ENCODE results near the gene RTN4.
"Not testable (repeated sequence)": the region's sequence is repeated elsewhere in the genome, so short reads cannot be mapped to it uniquely, and the experiment has no call there.

The RTN4 gene

DNA sequence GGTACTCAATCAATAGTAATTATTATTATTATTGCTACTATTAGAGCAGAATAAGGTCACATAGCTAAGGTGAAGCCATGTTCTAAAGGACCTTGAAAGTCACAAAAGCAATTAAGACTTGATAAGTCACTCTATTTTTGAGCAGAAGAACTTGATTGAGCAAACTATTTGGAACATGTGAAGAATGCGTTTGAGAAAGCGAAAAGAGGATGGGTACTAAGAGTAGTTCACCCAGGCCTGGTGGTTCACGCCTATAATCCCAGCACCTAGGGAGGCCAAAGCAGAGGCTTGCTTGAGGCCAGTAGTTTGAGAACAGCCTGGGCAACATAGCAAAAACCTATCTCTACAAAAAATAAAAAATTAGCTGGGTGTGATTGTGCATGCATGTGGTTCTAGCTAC is 7.2 kb upstream of the RTN4 start:
- TF ChIP-seq, protein P1, sequence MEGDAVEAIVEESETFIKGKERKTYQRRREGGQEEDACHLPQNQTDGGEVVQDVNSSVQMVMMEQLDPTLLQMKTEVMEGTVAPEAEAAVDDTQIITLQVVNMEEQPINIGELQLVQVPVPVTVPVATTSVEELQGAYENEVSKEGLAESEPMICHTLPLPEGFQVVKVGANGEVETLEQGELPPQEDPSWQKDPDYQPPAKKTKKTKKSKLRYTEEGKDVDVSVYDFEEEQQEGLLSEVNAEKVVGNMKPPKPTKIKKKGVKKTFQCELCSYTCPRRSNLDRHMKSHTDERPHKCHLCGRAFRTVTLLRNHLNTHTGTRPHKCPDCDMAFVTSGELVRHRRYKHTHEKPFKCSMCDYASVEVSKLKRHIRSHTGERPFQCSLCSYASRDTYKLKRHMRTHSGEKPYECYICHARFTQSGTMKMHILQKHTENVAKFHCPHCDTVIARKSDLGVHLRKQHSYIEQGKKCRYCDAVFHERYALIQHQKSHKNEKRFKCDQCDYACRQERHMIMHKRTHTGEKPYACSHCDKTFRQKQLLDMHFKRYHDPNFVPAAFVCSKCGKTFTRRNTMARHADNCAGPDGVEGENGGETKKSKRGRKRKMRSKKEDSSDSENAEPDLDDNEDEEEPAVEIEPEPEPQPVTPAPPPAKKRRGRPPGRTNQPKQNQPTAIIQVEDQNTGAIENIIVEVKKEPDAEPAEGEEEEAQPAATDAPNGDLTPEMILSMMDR (IDR thresholded peaks at IDR 0.05; ENCODE audit: control insufficient read depth, extremely low read depth, insufficient read depth): no peak
- H3K4me3 ChIP-seq (ENCODE audit: low read depth, low read length): no peak overlapping the region
- DNase-seq (ENCODE audit: low read depth): no peak

DNA sequence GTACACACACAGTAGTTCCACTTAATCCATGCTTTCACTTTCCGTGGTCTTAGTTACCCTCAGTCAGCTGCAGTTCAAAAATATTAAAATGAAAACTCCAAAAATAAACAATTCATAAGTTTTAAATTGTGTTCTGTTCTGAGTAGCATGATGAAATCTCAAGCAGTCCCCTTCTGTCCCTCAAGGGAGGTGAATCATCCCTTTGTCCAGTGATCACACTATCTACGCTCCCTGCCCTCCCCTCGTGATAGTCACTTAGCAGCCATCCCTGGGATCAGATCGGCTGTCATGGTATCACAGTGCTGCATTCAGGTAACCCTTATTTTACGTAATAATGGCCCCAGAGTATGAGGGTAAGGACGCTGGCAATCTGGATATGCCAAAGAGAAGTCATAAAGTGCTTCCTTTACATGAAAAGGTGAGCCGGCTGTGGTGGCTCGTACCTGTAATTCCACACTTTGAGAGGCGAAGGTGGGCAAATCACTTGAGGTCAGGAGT is 5.8 kb upstream of the RTN4 start:
- no peak overlapping the region for H3K4me3 ChIP-seq (ENCODE audit: low read depth, low read length)
- TF ChIP-seq, protein P1 (IDR thresholded peaks at IDR 0.05; ENCODE audit: control insufficient read depth, extremely low read depth, insufficient read depth): no peak
- no peak for DNase-seq (ENCODE audit: low read depth)

DNA sequence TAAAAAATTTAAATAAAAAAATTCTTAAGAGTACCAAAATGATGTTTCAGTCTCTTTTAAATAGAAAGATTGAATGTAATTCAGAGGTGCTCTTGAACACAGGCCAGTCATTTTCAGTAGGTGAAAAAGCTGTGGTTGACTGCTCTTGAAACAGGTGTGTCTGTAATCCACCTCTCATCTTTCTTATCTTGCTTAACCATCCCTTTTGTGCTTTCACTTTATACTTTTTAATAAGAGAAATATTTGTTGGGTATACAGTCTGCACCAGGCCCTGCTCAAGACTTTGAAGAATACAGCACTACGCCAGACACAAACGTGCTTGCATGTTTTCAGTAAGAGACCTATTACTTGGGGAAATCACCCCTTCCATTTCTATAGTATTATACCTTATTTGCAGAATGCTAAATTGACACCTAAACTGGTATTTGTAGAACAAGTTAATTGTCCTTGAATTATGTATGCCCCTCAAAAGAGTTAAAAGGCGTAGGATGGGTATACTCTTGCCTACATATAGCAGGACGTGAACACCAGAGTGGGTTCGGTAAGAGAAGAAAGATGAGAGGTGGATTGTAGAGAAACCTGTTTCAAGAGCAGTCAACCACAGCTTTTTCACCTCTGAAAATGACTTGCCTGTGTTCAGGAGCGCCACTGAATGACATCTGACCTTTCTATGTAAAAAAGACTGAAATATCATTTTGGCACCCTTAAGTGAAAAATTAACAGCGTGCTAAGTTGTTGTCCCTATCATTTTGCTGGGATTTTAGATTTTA is 4.0 kb upstream of the RTN4 start:
- H3K4me3 ChIP-seq (ENCODE audit: low read depth, low read length): no peak overlapping the region
- DNase-seq (ENCODE audit: low read depth): no peak
- TF ChIP-seq, protein P1 (IDR thresholded peaks at IDR 0.05; ENCODE audit: control insufficient read depth, extremely low read depth, insufficient read depth): no peak

DNA sequence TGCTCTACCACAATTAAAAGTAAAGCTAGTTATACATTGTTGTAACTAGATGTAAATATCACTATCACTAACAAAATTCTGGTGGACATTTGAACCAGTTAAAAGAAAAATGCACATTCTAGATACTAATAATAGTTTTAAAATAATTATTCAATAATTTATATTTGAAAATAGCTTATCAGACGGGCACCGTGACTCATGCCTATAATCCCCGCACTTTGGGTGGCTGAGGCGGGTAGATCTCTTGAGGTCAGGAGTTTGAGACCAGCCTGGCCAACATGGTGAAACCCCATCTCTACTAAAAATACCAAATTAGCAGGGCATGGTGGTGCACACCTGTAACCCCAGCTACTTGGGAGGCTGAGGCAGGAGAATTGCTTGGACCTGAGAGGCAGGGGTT is 3.0 kb upstream of the RTN4 start:
- H3K4me3 ChIP-seq (ENCODE audit: low read depth, low read length); DNase-seq (ENCODE audit: low read depth): not testable (repeated sequence)

DNA sequence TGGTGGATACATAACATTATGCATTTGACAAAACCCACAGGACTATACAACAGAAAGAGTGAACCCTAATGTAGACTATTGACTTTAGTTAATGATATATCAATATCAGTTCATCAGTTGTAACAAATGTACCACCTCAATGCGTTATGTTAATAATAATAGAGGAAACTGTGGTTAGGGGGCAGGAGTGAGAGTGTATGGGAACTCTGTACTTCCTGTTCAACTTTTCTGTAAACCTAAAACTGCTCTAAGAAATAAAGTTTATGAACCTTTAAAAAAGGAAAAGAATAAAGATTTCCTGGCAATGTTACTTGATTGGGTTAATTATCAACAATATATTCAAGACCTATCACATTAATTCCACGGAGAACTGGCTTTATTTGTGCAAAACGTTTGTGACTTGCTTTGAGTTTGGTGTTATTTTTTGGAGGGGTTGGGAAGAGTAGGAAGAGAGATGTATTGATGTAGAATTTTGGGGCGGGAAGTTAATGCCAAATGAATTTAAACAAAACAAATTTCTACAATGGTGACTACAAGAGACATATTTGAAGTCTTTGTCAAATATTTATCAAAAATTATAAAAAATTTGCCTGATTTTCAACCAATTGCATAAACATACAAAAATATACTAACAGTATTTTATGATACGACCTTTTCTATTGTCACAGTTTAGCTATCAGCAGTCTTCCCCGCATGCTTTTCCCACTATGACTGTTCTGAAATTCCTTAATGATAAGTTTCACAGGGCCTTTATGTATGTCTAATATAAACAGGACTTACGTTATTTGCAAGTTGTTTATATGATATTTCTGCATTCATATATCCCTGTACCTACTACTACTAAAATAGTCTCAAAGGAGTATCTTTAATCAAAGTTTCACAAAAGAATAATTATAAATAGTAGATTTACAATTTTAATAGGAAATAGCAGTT is 2.1 kb upstream of the RTN4 start:
- TF ChIP-seq, protein P1 (IDR thresholded peaks at IDR 0.05; ENCODE audit: control insufficient read depth, extremely low read depth, insufficient read depth): no peak
- H3K4me3 ChIP-seq (ENCODE audit: low read depth, low read length): no peak overlapping the region
- DNase-seq (ENCODE audit: low read depth): no peak

DNA sequence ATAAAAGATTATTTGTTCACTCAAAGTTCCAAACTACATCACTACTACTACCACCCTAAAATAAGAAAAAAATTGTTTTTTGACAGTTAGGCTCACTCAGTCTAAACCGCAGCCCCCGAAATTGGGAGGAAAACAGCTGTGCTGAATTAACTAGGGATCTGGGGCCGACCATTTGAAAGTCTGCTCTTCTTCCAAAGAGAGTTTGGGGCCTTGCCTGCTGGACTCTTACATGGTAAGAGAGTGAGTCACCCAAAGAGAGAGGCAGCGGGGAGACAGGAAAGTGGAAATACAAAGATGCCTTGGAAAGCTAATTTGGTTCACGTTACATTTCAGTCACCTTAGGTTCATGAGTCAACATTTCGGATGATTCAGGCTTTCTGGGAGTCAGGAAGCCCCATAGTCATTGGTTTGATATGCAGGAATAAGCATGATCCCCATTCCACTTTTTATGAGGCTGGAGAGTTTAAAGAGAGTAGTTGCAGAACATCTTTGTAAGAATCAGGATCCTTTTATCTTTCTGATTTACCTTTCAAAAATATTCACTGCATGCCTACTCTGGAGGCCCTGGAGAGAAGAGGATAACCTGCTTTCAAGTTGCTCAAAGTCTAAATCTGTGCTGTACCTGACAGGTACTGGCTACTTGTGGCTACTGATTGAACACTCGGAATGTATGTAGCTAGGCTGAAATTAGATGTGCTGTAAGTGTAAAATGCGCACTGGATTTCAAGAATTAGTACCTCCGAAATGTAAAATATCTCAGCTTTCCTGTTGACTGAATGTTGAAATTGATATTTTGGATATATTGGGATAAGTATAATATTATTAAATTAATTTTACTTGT is 995 bp upstream of the RTN4 start:
- H3K4me3 ChIP-seq (ENCODE audit: low read depth, low read length): peak overlapping the region; percentile 84
- TF ChIP-seq, protein P1 (IDR thresholded peaks at IDR 0.05; ENCODE audit: control insufficient read depth, extremely low read depth, insufficient read depth): no peak
- no peak for DNase-seq (ENCODE audit: low read depth)

DNA sequence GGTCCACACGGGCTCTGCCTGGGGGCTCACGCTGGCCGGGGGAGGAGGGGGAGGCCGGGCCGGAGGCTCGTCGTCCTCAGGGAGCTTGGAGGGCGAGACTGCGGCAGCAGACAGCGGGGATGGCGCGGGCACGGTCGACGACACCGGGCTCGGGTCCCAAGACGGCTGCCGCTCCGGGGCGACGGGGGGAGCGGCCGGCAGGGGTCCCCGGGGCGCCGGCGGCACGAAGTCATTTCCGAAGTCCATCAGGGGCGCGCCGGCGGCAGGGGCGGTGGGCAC is 491 bp downstream of the RTN4 start:
- no peak for DNase-seq (ENCODE audit: low read depth)

More for the DNA sequence above, 491 bp downstream of the RTN4 start:
- TF ChIP-seq, protein P1 (IDR thresholded peaks at IDR 0.05; ENCODE audit: control insufficient read depth, extremely low read depth, insufficient read depth): no peak
- H3K4me3 ChIP-seq (ENCODE audit: low read depth, low read length): peak overlapping the region; percentile 84

Data from LNCaP clone FGC (cell line).